ENCODE results near the gene TTC14. TPM values are rescaled to one million over a fixed set of nuclear protein-coding genes. Genes with fewer than 3 reads are reported as not detected.

TTC14 gene
- total and polyA plus RNA-seq, 9 of the 15 experiments (the other 6 are each of a cell fraction or from before 2014, with no cell fraction given), result 10.0 to 61.9 (median 27.0) TPM

DNA sequence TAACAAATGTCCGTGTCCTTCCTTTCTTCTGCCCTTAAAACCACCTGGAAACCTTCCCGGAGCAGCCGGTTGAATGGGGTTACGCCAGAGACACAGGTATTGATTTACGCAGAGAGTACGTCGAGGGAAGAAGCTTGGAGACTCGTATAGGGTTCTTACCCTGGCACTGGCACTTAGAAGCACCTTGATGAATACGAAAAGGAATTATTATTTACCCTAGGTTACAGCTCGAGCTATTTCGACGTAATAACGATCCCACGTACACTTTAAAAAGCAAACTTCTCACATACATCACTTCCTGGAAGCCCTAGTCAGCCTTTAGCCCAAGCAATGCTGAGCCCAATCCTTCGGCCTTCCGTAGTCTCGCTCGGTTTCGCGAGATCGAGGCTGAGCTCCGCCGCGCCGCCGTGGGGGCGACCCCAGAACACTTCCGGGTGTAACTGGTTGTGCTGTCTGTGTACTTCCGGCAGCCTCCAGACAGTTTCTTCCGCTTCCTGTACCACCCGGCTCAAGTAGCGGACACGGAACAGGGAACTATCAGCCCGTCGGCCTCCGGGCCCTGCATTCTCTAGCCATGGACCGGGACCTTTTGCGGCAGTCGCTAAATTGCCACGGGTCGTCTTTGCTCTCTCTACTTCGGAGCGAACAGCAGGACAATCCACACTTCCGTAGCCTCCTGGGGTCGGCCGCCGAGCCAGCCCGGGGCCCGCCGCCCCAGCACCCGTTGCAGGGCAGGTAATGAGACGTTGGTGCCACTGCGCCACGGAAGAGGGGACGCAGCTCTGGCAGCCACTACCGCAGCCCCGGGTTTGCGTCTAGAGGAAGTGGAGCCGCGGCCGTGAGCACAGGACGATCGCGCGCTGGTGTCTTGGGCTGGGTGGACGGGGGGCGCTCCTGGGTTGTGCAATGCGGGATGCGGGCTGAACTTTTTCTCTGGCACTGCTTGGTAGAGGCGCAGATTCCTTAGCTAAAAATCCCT lies at the start of gene TTC14 (continued):
- TF ChIP-seq RBBP5 (IDR thresholded peaks at IDR 0.05; ENCODE audit: borderline replicate concordance, insufficient read depth, low read length, poor library complexity, severe bottlenecking), result peak; percentile 94
- no peak for TF ChIP-seq ZNF780A (CRISPR knock-in tag; IDR thresholded peaks at IDR 0.05)
- no peak for TF ChIP-seq HLTF (IDR thresholded peaks at IDR 0.05)
- TF ChIP-seq, protein P1, sequence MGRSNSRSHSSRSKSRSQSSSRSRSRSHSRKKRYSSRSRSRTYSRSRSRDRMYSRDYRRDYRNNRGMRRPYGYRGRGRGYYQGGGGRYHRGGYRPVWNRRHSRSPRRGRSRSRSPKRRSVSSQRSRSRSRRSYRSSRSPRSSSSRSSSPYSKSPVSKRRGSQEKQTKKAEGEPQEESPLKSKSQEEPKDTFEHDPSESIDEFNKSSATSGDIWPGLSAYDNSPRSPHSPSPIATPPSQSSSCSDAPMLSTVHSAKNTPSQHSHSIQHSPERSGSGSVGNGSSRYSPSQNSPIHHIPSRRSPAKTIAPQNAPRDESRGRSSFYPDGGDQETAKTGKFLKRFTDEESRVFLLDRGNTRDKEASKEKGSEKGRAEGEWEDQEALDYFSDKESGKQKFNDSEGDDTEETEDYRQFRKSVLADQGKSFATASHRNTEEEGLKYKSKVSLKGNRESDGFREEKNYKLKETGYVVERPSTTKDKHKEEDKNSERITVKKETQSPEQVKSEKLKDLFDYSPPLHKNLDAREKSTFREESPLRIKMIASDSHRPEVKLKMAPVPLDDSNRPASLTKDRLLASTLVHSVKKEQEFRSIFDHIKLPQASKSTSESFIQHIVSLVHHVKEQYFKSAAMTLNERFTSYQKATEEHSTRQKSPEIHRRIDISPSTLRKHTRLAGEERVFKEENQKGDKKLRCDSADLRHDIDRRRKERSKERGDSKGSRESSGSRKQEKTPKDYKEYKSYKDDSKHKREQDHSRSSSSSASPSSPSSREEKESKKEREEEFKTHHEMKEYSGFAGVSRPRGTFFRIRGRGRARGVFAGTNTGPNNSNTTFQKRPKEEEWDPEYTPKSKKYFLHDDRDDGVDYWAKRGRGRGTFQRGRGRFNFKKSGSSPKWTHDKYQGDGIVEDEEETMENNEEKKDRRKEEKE (IDR thresholded peaks at IDR 0.05; ENCODE audit: borderline replicate concordance in 1 of 2, control insufficient read depth in 1 of 2, low read depth in 2 of 2, low read length in 1 of 2), result peak in 1 of 2 experiments; percentile 67; a peak in 2 of 4 replicates
- no peak for TF ChIP-seq RBM14 (IDR thresholded peaks at IDR 0.05; ENCODE audit: borderline replicate concordance, insufficient read depth, low read depth, low read length)
- no peak for TF ChIP-seq ZNF717 (CRISPR knock-in tag; IDR thresholded peaks at IDR 0.05)
- TF ChIP-seq, protein P2, sequence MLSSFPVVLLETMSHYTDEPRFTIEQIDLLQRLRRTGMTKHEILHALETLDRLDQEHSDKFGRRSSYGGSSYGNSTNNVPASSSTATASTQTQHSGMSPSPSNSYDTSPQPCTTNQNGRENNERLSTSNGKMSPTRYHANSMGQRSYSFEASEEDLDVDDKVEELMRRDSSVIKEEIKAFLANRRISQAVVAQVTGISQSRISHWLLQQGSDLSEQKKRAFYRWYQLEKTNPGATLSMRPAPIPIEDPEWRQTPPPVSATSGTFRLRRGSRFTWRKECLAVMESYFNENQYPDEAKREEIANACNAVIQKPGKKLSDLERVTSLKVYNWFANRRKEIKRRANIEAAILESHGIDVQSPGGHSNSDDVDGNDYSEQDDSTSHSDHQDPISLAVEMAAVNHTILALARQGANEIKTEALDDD (IDR thresholded peaks at IDR 0.05), result peak; percentile 40; the same call in 1 of the 2 replicates
- no peak for TF ChIP-seq ZBTB1 (CRISPR knock-in tag; IDR thresholded peaks at IDR 0.05; ENCODE audit: borderline replicate concordance, low read depth)
- peak; percentile 43; the same call in 1 of the 2 replicates for TF ChIP-seq CTBP1 (IDR thresholded peaks at IDR 0.05; ENCODE audit: borderline replicate concordance)
- TF ChIP-seq L3MBTL2 (IDR thresholded peaks at IDR 0.05), result peak; percentile 79
- TF ChIP-seq SIX5 (IDR thresholded peaks at IDR 0.05; ENCODE audit: borderline replicate concordance in 1 of 2, insufficient read depth in 1 of 2, low read depth in 1 of 2, low read length in 2 of 2), result peak; percentile 45 to 47; a peak in 3 of 4 replicates
- TF ChIP-seq, protein P3, sequence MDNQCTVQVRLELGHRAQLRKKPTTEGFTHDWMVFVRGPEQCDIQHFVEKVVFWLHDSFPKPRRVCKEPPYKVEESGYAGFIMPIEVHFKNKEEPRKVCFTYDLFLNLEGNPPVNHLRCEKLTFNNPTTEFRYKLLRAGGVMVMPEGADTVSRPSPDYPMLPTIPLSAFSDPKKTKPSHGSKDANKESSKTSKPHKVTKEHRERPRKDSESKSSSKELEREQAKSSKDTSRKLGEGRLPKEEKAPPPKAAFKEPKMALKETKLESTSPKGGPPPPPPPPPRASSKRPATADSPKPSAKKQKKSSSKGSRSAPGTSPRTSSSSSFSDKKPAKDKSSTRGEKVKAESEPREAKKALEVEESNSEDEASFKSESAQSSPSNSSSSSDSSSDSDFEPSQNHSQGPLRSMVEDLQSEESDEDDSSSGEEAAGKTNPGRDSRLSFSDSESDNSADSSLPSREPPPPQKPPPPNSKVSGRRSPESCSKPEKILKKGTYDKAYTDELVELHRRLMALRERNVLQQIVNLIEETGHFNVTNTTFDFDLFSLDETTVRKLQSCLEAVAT (IDR thresholded peaks at IDR 0.05), result peak in 1 of 2 experiments; percentile 79; a peak in 2 of 4 replicates
- peak; percentile 88 for TF ChIP-seq ZFX (CRISPR knock-in tag; IDR thresholded peaks at IDR 0.05)
- TF ChIP-seq NCOA1 (IDR thresholded peaks at IDR 0.05; ENCODE audit: low read depth), result peak; percentile 77; the same call in 1 of the 2 replicates
- TF ChIP-seq BACH1 (tag; IDR thresholded peaks at IDR 0.05), result 0 out of 2 replicates have a peak, but pooled peaks have one; percentile 51
- TF ChIP-seq NR1H2 (CRISPR knock-in tag; IDR thresholded peaks at IDR 0.05), result no peak
- TF ChIP-seq CEBPB (tag; IDR thresholded peaks at IDR 0.05), result peak; percentile 93
- 0 out of 2 replicates have a peak, but pooled peaks have one; percentile 56 for TF ChIP-seq BRD4 (IDR thresholded peaks at IDR 0.05)

All from K562 (cell line).